ENCODE data around the gene ADAMTSL2. TPM values are rescaled to one million over a fixed set of nuclear protein-coding genes. Genes with fewer than 3 reads are reported as not detected.

Gene ADAMTSL2
- total RNA-seq, 1 donor from 2014 or later, result 0.54 TPM

DNA sequence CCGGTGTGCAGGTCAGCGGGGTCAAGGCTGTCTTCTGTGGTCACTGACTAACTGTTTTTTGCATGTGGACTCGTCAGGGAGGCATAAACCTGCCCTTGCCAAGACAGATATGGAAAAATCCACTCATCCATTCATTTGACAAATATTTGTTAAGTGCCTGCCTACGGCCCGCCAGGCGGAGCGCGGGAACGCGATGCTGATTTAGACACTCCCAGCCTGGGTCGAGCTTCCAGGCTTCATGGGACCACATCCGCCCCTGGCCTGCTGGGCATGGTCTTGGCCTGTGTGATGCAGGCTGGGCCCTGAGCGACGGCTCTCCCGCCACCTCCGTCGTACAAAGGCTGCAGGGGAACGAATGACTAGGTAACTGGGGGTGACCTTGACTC is 27.9 kb upstream of the ADAMTSL2 start:
- Histone ChIP-seq H3K4me3 (ENCODE audit: low read depth, low read length) (no peak overlapping the region), H3K27me3 (ENCODE audit: control insufficient read depth, insufficient read depth, low read length) (peaks cover 26% of the 10 kb centered on the region), H3K36me3 (ENCODE audit: control insufficient read depth, insufficient read depth, low read length) (no peaks in the 10 kb centered on the region)
- TF ChIP-seq CTCF (IDR thresholded peaks at IDR 0.05; ENCODE audit: insufficient read depth, low read length, poor library complexity, severe bottlenecking), result no peak
- peak; percentile 38 for DNase-seq (ENCODE audit: low read depth)

DNA sequence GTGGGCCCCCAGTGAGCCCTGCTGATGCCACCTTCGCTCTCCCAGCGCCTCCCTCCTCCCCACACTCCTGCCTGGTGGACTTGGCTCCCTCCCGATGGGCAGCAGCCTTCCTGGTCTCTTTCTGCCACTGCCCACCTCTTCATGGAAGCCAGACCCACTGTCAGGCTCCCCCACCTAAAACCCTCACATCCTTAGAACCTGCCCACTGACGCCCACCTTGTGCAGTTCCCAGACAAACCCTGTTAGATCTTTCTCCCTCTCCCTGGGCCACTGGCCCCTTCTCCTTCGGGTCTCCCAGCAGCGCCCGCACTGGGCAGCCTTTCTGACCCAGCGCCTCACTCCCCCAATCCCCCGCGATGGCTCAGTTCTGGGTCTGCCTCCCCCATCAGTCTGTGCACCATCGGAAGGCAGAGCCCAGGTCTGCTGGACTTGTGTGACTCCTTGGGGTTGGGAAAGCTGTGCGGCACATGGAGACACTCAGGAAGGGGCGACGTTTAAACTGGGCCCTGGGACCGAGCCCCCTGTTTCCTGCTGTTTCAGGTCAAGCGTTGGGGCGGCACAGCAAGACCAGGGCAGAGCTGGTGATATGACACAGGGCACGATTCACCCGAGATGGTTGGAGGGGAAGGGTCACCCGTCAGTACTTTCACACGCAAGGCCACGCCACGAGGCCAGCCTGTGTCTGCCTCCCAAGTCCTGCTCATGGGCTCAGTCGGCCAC is 27.1 kb upstream of the ADAMTSL2 start:
- TF ChIP-seq CTCF (IDR thresholded peaks at IDR 0.05; ENCODE audit: insufficient read depth, low read length, poor library complexity, severe bottlenecking), result no peak
- Histone ChIP-seq H3K36me3 (ENCODE audit: control insufficient read depth, insufficient read depth, low read length) (no peaks in the 10 kb centered on the region), H3K27me3 (ENCODE audit: control insufficient read depth, insufficient read depth, low read length) (peaks cover 26% of the 10 kb centered on the region), H3K4me3 (ENCODE audit: low read depth, low read length) (no peak overlapping the region)
- DNase-seq (ENCODE audit: low read depth), result no peak

DNA sequence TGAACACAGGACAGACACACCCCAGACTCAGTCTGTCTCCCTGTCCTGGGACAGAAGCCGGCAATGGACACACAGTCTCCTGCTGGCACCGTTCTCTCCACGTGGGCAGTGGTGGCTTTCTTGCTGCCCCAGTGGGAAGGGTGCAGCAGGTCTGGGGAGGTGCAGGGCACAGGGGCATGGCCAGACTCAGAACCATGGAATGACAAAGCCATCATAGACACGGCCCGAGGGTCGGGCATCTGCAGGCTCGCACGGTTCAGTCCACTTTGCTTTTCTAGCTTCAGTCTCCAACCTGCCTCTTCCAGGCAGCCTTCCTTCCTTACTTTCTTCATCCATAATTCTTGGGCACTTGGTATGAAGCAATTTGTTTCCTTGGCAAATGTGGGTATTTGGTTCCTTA is 26.5 kb upstream of the ADAMTSL2 start:
- DNase-seq (ENCODE audit: low read depth), result no peak
- no peak for TF ChIP-seq CTCF (IDR thresholded peaks at IDR 0.05; ENCODE audit: insufficient read depth, low read length, poor library complexity, severe bottlenecking)
- H3K4me3 ChIP-seq (ENCODE audit: low read depth, low read length), result no peak overlapping the region
- no peaks in the 10 kb centered on the region for H3K36me3 ChIP-seq (ENCODE audit: control insufficient read depth, insufficient read depth, low read length)
- peaks cover 29% of the 10 kb centered on the region for H3K27me3 ChIP-seq (ENCODE audit: control insufficient read depth, insufficient read depth, low read length)

DNA sequence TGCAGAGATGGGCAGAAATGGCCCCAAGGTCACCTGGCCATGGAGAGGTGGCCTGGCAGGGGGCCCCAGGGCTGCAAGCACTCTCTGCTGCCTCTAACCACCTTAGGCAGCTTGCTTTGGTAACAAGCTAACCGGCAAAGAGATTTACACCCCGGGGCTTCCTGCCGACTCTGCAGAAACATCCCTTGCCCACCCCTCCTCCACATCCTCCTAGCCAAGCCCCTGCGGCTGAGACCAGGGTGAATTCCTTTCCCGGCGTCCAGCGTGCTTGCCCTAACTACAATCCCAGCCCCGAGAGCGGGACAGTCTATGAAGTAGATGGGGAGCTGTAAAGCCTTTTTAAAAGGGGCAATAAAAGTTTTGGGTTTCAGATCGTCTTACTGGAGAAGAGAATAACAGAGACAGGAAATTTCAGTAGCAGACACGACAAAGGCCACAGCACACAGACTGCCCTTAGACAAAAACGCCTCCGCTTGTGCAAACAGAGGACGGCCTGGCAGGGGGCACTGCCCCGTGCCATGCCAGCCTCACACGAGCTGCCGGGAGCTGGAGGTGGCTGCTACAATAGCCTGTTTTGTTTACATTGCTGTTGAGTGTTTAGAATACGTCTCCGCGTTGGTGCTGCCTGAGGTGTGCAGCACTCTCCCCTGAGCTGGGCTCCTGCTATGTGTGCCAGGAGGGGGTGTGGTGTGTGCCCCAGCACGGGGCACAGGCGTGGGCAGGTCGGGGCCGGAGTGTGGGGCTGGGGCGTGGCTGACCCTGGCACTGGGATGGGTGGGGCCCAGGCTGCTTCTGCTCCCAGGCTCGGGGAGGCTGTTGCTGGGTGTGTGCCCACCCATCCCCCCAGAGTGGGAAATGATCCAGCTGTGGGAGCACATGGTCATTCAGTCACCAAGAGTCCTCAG is 25.1 kb upstream of the ADAMTSL2 start:
- no peaks in the 10 kb centered on the region for H3K36me3 ChIP-seq (ENCODE audit: control insufficient read depth, insufficient read depth, low read length)
- no peak for TF ChIP-seq CTCF (IDR thresholded peaks at IDR 0.05; ENCODE audit: insufficient read depth, low read length, poor library complexity, severe bottlenecking)
- H3K27me3 ChIP-seq (ENCODE audit: control insufficient read depth, insufficient read depth, low read length), result peaks cover 35% of the 10 kb centered on the region
- H3K4me3 ChIP-seq (ENCODE audit: low read depth, low read length), result no peak overlapping the region
- DNase-seq (ENCODE audit: low read depth), result no peak

DNA sequence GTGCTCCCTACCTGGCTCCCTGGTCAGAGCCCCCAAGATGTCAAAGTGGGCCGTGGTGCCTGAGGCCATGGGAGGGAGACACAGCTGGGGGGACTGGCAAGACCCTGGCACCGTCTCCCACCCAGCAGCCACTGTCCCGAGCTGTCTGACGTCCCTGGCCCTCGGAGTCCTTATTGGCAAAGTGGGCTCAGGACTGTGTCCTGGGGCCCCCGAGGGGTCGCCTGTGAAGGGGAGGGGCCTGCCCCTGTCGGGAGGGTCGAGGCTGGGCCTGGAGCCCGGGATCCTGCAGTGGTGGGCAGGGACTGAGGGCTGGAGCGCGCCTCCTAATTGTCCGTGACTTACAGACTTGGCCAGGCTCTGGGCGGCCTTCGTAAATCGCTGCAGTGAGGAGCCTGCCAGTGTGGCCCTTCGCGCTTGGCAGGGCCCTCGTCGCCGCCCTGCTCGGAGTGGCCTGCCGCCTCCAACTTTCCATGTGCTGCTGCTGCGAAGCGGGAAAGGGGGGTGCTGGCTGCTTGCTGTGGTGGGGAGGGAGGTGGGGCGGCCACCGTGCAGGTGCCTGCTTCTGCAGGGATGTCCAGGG is 23.5 kb upstream of the ADAMTSL2 start:
- Histone ChIP-seq H3K4me3 (ENCODE audit: low read depth, low read length) (no peak overlapping the region), H3K36me3 (ENCODE audit: control insufficient read depth, insufficient read depth, low read length) (no peaks in the 10 kb centered on the region), H3K27me3 (ENCODE audit: control insufficient read depth, insufficient read depth, low read length) (peaks cover 44% of the 10 kb centered on the region)
- no peak for DNase-seq (ENCODE audit: low read depth)
- no peak for TF ChIP-seq CTCF (IDR thresholded peaks at IDR 0.05; ENCODE audit: insufficient read depth, low read length, poor library complexity, severe bottlenecking)

All from kidney epithelial cell (primary cell).